PC-3 (cell line): Measurements from ENCODE around the gene CNTNAP5. TPM values are rescaled to one million over a fixed set of nuclear protein-coding genes. Genes with fewer than 3 reads are reported as not detected.

Experiments
- ATAC-seq: fragments of 200-7000 bp; cut with Tn5 transposase; 2 replicates; pipeline ENCODE4 v1.9.1; 2020; ENCODE audit warnings: mild to moderate bottlenecking, moderate library complexity
- BruUV-seq: library from RNA; stranded (reverse); fragments of 400-500 nt; replicated peaks from 2 replicates; lab custom pipeline; 2021; lab: Mats Ljungman, UMichigan
- CTCF ChIA-PET: fragments of 300-600 bp; sonication (Branson Sonifier 250); formaldehyde crosslinking; loops from one replicate; lab custom pipeline; 2022; ENCODE audit warnings: antibody characterized with exemption; lab: Charles Lee
- POLR2A ChIA-PET: fragments of 300-600 bp; sonication (Branson Sonifier 250); formaldehyde crosslinking; loops from one replicate; lab custom pipeline; 2022; ENCODE audit warnings: antibody characterized with exemption; ENCODE audit not compliant: unreplicated experiment; lab: Charles Lee
- DNase-seq: peaks from one replicate; pipeline ENCODE4 v3.0.0-alpha.2; 2015
- H2AFZ ChIP-seq: fragments of 300-600 bp; sonication (generic); 2 replicates; pipeline ENCODE4 v1.6.0; 2016; ENCODE audit warnings: antibody characterized with exemption, low read length
- H3F3A ChIP-seq: fragments of 300-600 bp; sonication (generic); one replicate; pipeline ENCODE4 v1.6.0; 2017; ENCODE audit warnings: antibody characterized with exemption, low read length, control low read depth, mild to moderate bottlenecking; ENCODE audit not compliant: unreplicated experiment
- H3K27ac ChIP-seq: fragments of 300-600 bp; sonication (generic); 2 replicates; pipeline ENCODE4 v1.5.1; 2016; ENCODE audit warnings: mild to moderate bottlenecking, low read length
- H3K27me3 ChIP-seq: fragments of 300-600 bp; sonication (generic); 2 replicates; pipeline ENCODE4 v1.6.1; 2016; ENCODE audit warnings: low read length, mixed read lengths
- H3K36me3 ChIP-seq: fragments of 300-600 bp; sonication (generic); 2 replicates; pipeline ENCODE4 v1.6.1; 2016; ENCODE audit warnings: low read depth, mixed run types, low read length, mixed read lengths
- H3K4me1 ChIP-seq: fragments of 300-600 bp; sonication (generic); 2 replicates; pipeline ENCODE4 v1.5.1; 2016; ENCODE audit warnings: low read length; ENCODE audit not compliant: insufficient read depth
- H3K4me2 ChIP-seq: fragments of 300-600 bp; sonication (generic); 2 replicates; pipeline ENCODE4 v1.6.0; 2016; ENCODE audit warnings: low read length
- H3K4me3 ChIP-seq: fragments of 300-600 bp; sonication (generic); 2 replicates; pipeline ENCODE4 v1.5.1; 2016; ENCODE audit warnings: mild to moderate bottlenecking, low read length, mixed read lengths
- H3K79me2 ChIP-seq: fragments of 300-600 bp; sonication (generic); 2 replicates; pipeline ENCODE4 v1.6.1; 2017; ENCODE audit warnings: low read length, mixed read lengths
- H3K9ac ChIP-seq: fragments of 300-600 bp; sonication (generic); 2 replicates; pipeline ENCODE4 v1.6.0; 2016; ENCODE audit warnings: mild to moderate bottlenecking, low read length
- H3K9me2 ChIP-seq: fragments of 300-600 bp; sonication (generic); replicated peaks from 2 replicates; pipeline ENCODE4 v1.6.1; 2016; ENCODE audit warnings: mixed run types, low read length, mixed read lengths
- H3K9me3 ChIP-seq: fragments of 300-600 bp; sonication (generic); 2 replicates; pipeline ENCODE4 v1.6.1; 2016; ENCODE audit warnings: low read length, mixed read lengths
- H4K20me1 ChIP-seq: fragments of 300-600 bp; sonication (generic); 2 replicates; pipeline ENCODE4 v1.6.1; 2016; ENCODE audit warnings: low read length, mixed read lengths
- EZH2 ChIP-seq: fragments of 300-600 bp; sonication (generic); IDR thresholded peaks from one replicate; pipeline ENCODE4 v1.6.1; 2017; ENCODE audit warnings: antibody characterized with exemption, mild to moderate bottlenecking, low read length; ENCODE audit not compliant: unreplicated experiment
- EZH2phosphoT487 ChIP-seq: fragments of 300-600 bp; sonication (generic); IDR thresholded peaks from 2 replicates; pipeline ENCODE4 v1.6.1; 2018; ENCODE audit warnings: mild to moderate bottlenecking, antibody characterized with exemption, low read length, borderline replicate concordance
- intact Hi-C: fragments of 100-400 bp; cut with micrococcal nuclease; formaldehyde crosslinking; loops from 2 replicates; pipeline ENCODE4 v1.9.0; 2023
- total RNA-seq: library from RNA; depleted of rRNA; stranded (reverse); fragments of >200 nt; gene quantifications from 2 replicates; pipeline ENCODE4 v1.2.3, GENCODE V29; 2014
- TF ChIP-seq, protein P1 (sequence below): fragments of 300-600 bp; sonication (generic); conservative IDR thresholded peaks from 2 replicates; pipeline ENCODE4 v1.5.1; 2017; ENCODE audit warnings: antibody characterized with exemption, low read depth, mild to moderate bottlenecking, low read length

CNTNAP5 gene
- total RNA-seq, 1 experiment from 2014 or later, result not detected

DNA sequence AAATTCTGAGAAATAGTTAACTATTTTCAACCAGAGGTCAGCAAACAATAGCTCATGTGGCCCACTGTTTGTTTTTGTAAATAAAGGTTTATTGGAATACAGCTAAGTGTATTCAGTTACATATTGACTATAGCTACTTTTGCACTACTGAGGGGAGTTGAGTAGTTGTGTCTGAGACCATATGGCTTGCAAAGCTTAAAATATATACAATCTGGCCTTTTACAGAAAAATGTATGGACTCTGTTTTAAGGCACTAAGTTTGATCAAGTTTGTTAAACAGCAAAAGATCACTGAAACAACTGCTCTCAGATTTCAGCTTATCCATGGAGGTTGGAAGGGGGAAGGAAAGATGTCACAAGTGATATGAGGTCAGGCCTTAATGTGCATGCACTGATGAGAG, 667.1 kb downstream of the CNTNAP5 start:
- Histone ChIP-seq H3K79me2 (no peaks in the 10 kb centered on the region), H3K9me3 (peaks cover 15% of the 10 kb centered on the region; the same call in 1 of the 2 replicates), H3K4me3 (no peak overlapping the region), H2AFZ (no peak overlapping the region), H3K27me3 (no peaks in the 10 kb centered on the region), H3K4me1 (no peaks in the 10 kb centered on the region), H3K9ac (no peak overlapping the region), H3K4me2 (no peak overlapping the region), H3K9me2 (no peaks in the 10 kb centered on the region), H3K27ac (no peak overlapping the region), H3K36me3 (no peaks in the 10 kb centered on the region), H4K20me1 (no peaks in the 10 kb centered on the region), H3F3A (no peaks in the 10 kb centered on the region)
- DNase-seq, result no peak
- ChIA-PET CTCF (no interaction called here), POLR2A (no interaction called here)
- BruUV-seq, result no TSS peak
- intact Hi-C loops, result no loop called here
- no peak for ATAC-seq
- no peak for TF ChIP-seq EZH2phosphoT487
- TF ChIP-seq EZH2, result no peak
- TF ChIP-seq, protein P1, sequence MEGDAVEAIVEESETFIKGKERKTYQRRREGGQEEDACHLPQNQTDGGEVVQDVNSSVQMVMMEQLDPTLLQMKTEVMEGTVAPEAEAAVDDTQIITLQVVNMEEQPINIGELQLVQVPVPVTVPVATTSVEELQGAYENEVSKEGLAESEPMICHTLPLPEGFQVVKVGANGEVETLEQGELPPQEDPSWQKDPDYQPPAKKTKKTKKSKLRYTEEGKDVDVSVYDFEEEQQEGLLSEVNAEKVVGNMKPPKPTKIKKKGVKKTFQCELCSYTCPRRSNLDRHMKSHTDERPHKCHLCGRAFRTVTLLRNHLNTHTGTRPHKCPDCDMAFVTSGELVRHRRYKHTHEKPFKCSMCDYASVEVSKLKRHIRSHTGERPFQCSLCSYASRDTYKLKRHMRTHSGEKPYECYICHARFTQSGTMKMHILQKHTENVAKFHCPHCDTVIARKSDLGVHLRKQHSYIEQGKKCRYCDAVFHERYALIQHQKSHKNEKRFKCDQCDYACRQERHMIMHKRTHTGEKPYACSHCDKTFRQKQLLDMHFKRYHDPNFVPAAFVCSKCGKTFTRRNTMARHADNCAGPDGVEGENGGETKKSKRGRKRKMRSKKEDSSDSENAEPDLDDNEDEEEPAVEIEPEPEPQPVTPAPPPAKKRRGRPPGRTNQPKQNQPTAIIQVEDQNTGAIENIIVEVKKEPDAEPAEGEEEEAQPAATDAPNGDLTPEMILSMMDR, result no peak

DNA sequence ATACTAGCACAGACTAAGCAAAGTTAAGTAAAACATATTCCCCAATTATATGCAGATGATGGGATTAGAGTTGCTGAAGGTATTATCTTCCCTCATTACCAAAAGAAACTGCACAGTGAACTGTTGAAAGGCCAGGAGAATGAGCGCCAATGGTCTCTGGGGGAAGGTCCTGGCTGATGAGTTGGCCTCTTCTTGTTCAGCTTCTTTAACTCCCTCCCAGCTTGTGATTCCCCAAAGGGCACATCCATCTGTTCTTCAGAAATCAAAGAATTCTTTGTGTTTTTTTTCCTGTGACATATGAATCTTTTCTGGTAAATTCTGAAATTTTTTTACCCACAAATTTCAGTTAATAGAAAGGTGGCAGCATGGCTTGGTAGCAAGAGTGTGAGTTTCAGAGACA, 667.6 kb downstream of the CNTNAP5 start:
- POLR2A ChIA-PET, result no interaction called here
- H3K4me2 ChIP-seq, result no peak overlapping the region
- no peak overlapping the region for H3K27ac ChIP-seq
- H3K4me3 ChIP-seq, result no peak overlapping the region
- peaks cover 15% of the 10 kb centered on the region; the same call in 1 of the 2 replicates for H3K9me3 ChIP-seq
- H2AFZ ChIP-seq, result no peak overlapping the region
- no peaks in the 10 kb centered on the region for H3F3A ChIP-seq
- no peak for DNase-seq
- intact Hi-C loops, result no loop called here
- TF ChIP-seq EZH2, result no peak
- TF ChIP-seq, protein P1, result no peak
- TF ChIP-seq EZH2phosphoT487, result no peak
- H3K79me2 ChIP-seq, result no peaks in the 10 kb centered on the region
- BruUV-seq, result no TSS peak
- no peaks in the 10 kb centered on the region for H4K20me1 ChIP-seq
- H3K9me2 ChIP-seq, result no peaks in the 10 kb centered on the region
- no peak for ATAC-seq
- no peak overlapping the region for H3K9ac ChIP-seq
- H3K27me3 ChIP-seq, result no peaks in the 10 kb centered on the region
- CTCF ChIA-PET, result no interaction called here
- no peaks in the 10 kb centered on the region for H3K4me1 ChIP-seq
- no peaks in the 10 kb centered on the region for H3K36me3 ChIP-seq

DNA sequence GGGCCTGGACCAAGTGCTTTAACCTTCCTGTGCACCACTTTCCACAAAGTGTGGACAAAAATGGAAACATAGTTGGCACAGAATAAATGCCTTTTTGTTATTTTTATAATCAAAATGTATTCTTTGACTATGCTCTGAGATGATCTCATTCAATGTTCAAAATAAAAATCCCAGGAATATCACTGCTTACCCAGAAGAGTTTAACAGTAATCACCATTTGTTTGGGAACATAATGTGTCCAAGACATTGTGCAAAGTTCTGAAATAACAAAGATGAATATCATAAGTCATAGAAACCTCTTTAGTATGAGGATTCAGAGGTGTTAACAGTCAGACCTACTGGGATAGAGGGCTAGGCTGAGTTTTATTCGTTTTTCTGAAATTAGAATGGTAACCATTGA, 668.1 kb downstream of the CNTNAP5 start:
- Histone ChIP-seq H4K20me1 (no peaks in the 10 kb centered on the region), H3K27ac (no peak overlapping the region), H3K79me2 (no peaks in the 10 kb centered on the region), H3K9ac (no peak overlapping the region), H3K4me1 (no peaks in the 10 kb centered on the region), H3K9me3 (peaks cover 11% of the 10 kb centered on the region; the same call in 1 of the 2 replicates), H3K9me2 (no peaks in the 10 kb centered on the region), H3F3A (no peaks in the 10 kb centered on the region), H3K36me3 (no peaks in the 10 kb centered on the region), H2AFZ (no peak overlapping the region), H3K27me3 (no peaks in the 10 kb centered on the region), H3K4me3 (no peak overlapping the region), H3K4me2 (no peak overlapping the region)
- ChIA-PET POLR2A (no interaction called here), CTCF (no interaction called here)
- ATAC-seq, result no peak
- BruUV-seq, result no TSS peak
- no peak for TF ChIP-seq EZH2phosphoT487
- intact Hi-C loops, result no loop called here
- DNase-seq, result no peak
